GM21529 (cell line): Measurements from ENCODE around the gene STYX.

Source experiments
- ATAC-seq: cut with Tn5 transposase; IDR thresholded peaks from one replicate; pipeline ENCODE4 v1.9.1; 2021; ENCODE audit not compliant: unreplicated experiment

STYX gene

GRCh38 chr14:52729925-52730708 lies at the start of gene STYX:
TSS of gene STYX (plus strand) at chr14:52730166. CDS start at chr14:52730475, 309 bp downstream.
- ATAC-seq, result peak; percentile 93

DNA sequence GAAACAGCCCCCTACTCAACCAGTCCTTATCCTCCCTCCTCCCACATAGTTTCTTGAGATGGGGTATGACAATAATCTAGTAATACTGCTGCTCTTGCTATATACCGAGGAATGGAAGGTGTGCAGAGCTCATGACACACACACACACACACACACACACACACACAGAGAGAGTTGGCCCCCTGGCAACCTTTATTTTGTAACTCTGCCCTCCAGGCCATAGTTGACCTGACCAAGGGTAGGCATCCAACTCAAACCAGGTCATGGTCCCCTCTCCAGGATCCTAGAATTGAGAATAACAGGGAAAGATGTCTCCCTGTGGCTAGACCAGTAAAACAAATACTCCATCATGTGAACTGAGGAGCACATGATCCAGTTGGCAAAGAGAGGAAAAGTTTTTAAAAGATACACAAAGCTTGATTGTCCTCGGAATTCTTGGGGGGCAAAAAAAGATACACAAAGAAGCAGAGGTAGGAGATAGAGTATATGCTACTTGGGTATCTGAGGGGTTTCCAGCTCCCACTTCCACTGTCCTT lies 45.9 kb upstream of the STYX start:
- ATAC-seq, result no peak

- no peak for ATAC-seq
Observed at GRCh38 chr14:52686176-52686575, 43.8 kb upstream of the STYX start.

- no peak for ATAC-seq
Observed at GRCh38 chr14:52690983-52691760, 38.8 kb upstream of the STYX start.

DNA sequence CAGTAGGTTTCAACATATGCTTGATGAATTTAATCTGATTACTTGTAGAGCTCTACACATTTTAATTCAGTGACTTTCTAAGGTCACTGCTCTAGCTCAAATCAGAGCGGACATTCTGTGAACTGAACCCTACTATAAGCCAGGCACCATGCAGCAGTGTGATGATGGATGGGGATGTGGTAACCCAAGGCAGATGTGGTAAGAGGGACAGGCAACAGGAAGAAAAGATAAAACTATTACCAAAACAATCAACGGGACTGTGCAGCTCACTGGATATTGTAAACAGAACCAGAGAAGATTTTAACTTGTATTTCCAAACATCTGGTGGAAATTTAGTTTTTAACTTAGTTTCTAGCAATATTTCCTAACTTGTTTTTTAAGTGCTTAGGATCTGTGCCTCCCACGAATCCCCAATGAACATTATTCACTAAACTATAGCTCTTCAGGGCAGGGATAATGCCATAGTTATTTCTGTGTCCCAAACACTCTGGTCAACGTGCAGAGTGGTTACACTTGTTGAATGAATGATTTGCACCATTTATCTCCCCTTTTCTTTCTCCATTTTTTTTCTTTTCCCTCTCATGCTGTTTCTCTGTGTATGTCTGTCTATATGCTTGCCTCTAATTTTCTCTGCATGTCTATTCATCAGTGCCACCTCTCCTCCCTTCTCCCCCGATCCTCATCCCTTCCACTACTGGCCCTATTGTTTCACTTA lies 37.6 kb upstream of the STYX start:
- no peak for ATAC-seq

- ATAC-seq, result no peak
Observed at GRCh38 chr14:52693036-52693435, 36.9 kb upstream of the STYX start.

DNA sequence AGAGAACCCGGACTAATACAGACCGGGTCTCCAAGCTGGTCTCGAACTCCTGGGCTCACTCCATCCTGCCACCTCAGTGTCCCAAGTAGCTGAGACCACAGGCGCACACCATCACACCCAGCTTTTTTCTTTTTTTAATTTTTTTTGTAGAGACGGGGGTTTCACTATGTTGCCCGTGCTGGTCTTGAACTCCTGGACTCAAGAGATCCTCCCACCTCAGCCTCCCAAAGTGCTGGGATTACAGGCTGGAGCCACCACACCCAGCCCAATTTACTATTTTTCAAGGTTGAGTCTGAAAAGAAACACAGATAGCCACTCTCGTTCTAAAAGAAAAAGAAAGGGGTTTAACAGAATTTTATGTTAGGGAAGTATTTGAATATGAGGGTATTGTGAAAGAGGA lies 36.4 kb upstream of the STYX start:
- ATAC-seq, result no peak

GRCh38 chr14:52694761-52695480 lies 35.0 kb upstream of the STYX start:
- peak; percentile 53 for ATAC-seq

DNA sequence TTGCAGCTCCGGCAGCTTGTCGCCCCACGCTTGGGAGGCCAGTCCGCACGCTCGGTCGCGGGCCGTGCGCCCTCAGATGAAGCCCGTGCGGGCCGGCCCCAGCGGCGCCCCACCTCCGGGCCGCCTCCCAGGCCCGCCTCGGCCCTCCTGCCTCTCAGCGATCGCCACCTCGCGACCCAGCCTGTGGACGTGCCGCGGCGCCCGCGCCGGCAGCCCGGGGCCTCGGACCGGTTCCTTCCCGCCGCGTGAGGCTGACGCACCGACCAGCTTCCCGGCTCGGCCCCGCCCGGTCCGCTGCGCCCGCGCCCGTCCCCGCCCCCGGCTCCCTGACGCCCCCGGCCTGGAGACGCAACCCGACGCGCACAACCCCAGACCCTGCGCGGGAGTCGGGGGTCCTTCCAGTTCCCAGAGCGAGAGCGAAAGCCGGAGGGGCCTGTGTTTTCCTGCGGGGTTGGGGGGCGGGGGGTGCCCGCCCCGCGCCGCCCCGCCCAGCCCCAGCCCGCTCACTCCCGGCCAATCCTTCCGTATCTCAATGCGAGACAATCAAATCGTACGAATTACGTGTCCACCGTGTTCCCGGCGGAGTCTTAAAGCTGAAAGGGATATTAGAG lies 34.4 kb upstream of the STYX start, which contains the start of gene ERO1A:
ERO1A (minus strand) TSS at position 78 of the 611 bp plus-strand sequence; CDS start at position 1, 77 bp downstream.
- peak; percentile 70 for ATAC-seq

- no peak for ATAC-seq
Observed at GRCh38 chr14:52700701-52701172, 29.2 kb upstream of the STYX start.

DNA sequence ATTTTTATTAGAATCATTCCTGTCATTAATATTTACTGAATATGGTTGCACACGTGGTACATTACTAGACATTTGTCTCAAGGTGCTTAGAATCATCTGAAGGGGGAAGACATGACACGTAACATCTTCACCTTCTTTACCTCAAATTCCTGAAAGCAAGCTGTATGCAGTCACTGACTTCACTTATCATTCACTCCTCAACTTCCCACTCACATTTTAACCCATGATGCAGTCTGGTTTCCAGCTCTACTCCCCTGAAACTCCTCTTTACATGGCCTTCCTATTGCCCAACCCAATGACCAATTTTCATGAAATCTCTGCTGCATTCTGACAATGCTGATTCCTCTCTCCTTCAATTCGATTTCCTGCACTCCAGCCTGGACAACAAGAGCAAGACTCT lies 28.7 kb upstream of the STYX start:
- ATAC-seq, result no peak

DNA sequence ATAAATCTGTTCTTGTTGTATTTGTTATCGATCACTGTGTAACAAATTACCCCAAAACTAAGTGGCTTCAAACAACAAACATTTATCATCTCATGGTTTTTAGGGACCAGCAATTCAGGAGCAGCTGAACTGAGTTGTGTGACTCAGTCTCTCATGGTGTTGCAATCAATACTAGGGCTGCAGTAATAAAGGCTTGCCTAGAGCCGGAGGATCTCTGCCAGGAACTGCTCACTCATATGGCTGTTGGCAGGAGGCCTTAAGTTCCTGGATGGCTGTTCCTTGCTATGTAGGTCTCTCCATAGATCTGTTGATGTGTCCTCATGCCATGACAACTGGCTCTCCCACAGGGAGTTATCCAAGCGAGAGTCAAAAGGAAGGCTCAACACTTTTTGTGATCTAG lies 26.7 kb upstream of the STYX start:
- ATAC-seq, result no peak

- no peak for ATAC-seq
Observed at GRCh38 chr14:52703664-52704063, 26.3 kb upstream of the STYX start.

DNA sequence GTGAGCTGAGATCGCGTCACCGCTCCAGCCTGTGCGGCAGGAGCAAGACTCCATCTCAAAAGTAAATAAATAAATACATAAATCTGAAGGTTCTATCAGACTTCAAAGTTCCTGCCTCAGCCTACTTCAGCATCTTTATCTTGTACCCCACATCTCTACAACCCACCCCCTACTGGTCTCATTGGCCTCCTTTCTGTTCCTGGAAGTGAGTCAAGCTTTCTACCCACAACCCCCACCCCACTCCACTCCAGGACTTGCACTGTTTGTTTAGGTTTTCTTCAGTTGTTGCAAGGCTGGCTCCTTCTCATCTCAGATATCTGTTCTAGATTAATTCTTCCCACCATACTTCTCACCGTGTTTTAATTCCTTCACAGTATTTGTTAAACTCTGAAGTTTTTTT lies 23.7 kb upstream of the STYX start:
- no peak for ATAC-seq

- peak; percentile 96 for ATAC-seq
Observed at GRCh38 chr14:52706724-52707706, 23.0 kb upstream of the STYX start, which contains the start of gene PSMC6. TSS of gene PSMC6 (plus strand) at chr14:52707200. CDS start at chr14:52707220, 20 bp downstream.

GRCh38 chr14:52711666-52712065 lies 18.3 kb upstream of the STYX start:
- ATAC-seq, result no peak

DNA sequence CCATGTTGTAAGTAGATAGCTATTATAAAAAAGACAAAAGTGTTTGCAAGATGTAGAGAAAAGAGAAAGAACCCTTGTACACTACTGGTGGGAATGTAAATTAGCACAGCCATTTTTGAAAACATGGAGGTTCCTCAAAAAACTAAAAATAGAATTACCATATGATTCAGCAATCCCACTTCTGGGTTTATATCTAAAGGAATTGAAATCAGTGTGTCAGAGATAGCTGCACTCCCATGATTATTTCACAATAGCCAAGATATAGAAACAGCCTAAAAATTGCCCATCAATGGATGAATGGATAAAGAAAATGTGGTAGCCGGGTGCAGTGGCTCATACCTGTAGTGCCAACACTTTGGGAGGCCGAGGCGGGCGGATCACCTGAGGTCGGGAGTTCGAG lies 13.8 kb upstream of the STYX start:
- no peak for ATAC-seq

DNA sequence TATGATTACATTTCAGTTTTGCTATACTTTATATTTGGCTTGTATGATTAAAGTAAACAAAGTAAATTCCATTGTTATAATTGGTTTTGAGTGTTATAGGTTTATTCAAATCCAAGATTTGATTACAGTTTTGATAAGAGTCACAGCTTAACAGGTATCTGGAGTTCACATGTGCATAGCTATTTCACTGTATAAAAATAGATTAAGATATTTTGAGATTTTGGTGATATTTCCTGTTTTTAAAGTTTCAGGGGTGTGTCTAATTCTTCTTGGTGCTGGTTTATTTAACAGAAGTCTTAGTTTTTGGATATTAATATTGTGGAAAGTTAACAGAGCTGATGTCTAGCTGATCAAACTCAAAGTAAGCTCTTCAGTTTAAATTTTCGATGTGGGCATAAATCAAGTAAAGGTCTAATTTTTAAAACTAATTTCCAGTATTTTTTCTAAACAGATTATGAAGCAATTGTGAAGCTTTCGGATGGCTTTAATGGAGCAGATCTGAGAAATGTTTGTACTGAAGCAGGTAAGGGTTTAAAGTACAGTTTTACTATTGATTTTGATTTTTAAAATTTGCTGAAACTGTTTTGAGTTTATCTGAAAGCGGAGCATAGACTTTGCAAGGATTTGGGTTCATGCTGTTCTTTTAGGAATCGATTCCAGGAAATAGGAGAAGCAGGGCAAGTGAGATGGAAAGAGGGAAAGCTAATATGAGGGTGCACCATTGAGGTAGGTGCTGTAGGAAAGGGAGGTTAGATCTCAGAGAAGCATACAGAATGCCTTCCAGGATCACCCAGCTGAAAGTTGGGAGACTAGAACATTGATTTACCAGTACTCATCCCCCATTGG lies 6.2 kb upstream of the STYX start:
- ATAC-seq, result no peak
